HG03575 (cell line): ENCODE results near the gene MOGAT2.
"Not testable (repeated sequence)": the region's sequence is repeated elsewhere in the genome, so short reads cannot be mapped to it uniquely, and the experiment has no call there.

Source experiments
- ATAC-seq: cut with Tn5 transposase; IDR thresholded peaks from one replicate; pipeline ENCODE4 v1.9.1; 2021; ENCODE audit not compliant: unreplicated experiment, insufficient number of reproducible peaks, low FRiP score; ENCODE audit errors: extremely low read depth

Gene MOGAT2

GRCh38 chr11:75745807-75746206, 28.2 kb downstream of the MOGAT2 start:
- ATAC-seq: no peak

- ATAC-seq: not testable (repeated sequence)
Measured at GRCh38 chr11:75748729-75749273, 31.2 kb downstream of the MOGAT2 start.

DNA sequence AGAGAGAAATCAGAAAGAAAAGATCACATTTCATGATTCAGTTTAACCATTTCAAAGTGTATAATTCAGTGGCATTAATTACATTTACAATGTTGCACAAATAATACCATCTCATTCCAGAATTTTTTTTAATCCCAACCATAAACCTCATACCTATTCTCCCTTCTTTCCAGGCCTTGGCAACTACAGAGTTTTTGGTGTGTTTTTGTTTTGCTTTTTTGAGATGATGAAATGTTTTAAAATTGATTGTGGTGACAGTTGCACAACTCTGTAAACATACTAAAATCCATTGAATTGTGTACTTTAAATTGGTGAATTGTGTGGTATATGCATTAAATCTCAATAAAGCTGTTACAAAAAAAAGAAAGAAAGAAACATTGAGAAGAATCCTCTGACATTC, 37.3 kb downstream of the MOGAT2 start:
- ATAC-seq: not testable (repeated sequence)

- no peak for ATAC-seq
Measured at GRCh38 chr11:75757651-75758050, 40.0 kb downstream of the MOGAT2 start.

DNA sequence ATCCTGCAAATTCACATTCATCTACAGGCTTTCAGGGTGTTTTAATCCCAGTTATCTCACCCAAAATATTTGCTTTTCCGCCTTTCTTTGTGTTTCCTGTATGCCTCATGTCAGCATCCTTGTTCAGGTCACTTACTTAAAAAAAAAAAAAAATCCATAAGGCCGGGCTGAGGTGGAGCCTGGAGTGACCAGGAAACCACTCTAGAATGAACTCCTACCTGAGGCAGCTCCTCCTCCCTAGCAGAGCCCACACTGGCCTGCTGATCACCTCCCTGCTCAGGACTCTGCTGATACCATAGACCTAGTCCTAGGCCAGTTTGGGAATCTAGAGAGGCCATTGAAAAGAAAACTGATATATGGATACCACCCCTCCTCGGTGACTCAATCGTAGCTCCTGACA, 42.2 kb downstream of the MOGAT2 start:
- no peak for ATAC-seq

DNA sequence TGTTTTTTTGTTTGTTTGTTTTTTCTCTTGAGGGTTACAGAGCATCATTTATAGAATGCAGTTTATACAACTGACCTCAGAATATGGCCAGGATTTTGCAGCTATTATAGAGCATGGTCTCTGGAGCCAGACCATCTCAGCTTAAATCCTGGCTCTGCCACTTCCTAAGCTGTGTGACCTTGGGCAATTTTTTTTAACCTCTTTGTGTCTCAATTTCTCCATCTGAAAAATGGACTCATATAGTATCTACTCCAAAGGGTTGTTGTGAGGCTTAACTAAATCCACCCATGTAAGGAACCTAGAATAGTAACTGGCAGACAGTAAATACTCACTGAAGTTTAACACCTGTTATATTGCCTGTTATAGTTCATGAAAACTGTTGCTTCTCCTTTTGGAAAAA, 42.6 kb downstream of the MOGAT2 start:
- ATAC-seq: no peak

DNA sequence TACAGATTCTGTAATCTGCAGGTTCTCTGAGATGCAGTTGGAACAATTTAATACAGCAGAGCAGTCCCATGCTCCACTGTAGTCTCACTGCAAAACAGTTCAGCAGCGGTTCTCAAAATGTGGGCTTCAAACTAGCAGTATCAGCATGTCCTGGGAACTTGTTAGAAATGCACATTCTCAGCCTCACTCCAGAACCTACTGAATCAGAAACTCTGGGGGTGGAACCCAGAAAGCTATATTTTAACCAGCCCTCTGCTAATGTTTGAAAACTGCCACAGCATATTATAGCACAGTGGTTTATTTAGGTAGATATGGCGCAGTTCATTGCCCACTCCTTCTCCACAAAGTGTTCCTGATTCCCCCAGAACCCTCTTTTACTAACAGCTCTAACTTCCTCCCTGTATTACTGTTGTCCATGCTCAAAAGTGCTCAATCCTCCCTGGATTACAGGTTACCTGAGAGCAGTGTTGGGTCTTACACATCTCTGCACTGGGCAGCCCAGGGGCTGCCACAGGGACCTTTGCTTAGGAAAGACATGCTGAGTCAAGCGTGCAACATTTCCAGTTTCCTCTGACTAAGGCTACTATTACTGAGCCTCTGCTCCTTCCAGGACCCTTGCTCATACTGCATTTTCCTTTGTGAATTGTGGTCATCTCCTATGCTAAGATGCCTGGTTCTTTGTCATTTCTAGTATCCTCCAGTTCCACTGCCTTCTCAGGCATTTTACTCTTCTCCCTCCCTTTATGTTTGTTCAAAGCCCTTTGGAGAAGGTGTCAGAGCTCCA, 43.3 kb downstream of the MOGAT2 start:
- no peak for ATAC-seq

DNA sequence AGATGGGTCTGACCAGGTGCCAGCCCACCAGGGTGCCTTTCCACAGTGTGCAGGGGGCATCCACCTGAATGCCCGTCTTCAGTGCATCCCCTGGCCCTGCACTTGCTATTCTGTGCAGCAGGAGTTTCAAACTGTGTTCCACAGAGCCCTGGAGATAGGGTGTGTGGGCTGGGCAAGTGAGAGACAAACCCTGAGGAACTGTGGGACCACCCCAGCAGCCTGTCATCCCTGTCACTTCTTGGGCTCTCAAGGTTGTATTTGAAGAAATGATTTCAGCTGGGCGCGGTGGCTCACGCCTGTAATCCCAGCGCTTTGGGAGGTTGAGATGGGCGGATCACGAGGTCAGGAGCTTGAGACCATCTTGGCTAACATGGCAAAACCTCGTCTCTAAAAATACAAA, 44.5 kb downstream of the MOGAT2 start:
- no peak for ATAC-seq

- ATAC-seq: no peak
Measured at GRCh38 chr11:75762885-75763284, 45.2 kb downstream of the MOGAT2 start.

GRCh38 chr11:75763846-75764245, 46.2 kb downstream of the MOGAT2 start:
- no peak for ATAC-seq

DNA sequence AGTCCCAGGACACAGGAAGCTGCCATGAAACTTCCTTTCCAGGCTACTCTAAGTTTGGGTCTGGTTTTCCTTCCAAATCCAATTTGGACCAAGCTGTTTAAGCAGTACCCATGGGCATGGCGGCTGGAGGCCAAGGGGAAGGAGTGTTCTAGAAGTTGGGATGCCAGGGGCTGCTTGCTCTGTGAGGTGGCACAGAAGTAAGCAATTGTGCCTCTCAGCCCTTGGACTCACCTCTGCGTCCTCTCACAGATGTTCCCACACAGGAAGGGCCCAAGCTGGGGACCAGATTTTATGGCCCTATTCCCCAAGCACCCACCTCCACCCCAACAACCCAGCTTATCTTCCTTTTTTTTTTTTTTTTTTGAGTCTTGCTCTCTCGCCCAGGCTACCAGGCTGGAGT, 47.5 kb downstream of the MOGAT2 start:
- no peak for ATAC-seq

GRCh38 chr11:75766443-75767227, 49.0 kb downstream of the MOGAT2 start:
- no peak for ATAC-seq

- ATAC-seq: no peak
Measured at GRCh38 chr11:75767228-75767572, 49.6 kb downstream of the MOGAT2 start.

DNA sequence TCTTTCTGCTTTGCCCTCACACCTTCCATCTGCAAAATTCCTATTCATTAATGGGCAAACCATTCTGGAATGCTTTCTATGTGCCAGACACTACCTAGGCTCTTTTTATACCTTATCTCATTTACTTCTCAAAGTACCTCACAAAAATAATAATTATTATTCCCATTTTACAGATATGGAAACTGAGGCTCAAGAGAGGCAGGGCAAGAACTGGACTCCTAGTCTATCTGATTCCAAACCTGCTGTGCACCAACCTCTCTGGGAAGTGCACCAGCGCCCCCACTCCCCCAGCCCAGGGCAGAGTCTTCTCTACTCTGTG, 50.1 kb downstream of the MOGAT2 start:
- ATAC-seq: no peak

GRCh38 chr11:75768112-75768908, 50.7 kb downstream of the MOGAT2 start, which contains the start of gene DGAT2:
Gene DGAT2 (plus strand): TSS chr11:75768778. CDS start chr11:75768992, 214 bp downstream.
- no peak for ATAC-seq

- ATAC-seq: no peak
Measured at GRCh38 chr11:75768909-75769771, 51.5 kb downstream of the MOGAT2 start.

- no peak for ATAC-seq
Measured at GRCh38 chr11:75770102-75770501, 52.5 kb downstream of the MOGAT2 start.

- no peak for ATAC-seq
Measured at GRCh38 chr11:75771646-75772410, 54.2 kb downstream of the MOGAT2 start.
